IMR-90 (cell line): ENCODE data around the gene PDK3.

Experiments
- CEBPB ChIP-seq: IDR thresholded peaks from 2 replicates; pipeline ENCODE4 v1.6.1; 2012; ENCODE audit warnings: low read depth, low read length, improper control_type of control experiment
- CTCF ChIP-seq: conservative IDR thresholded peaks from 2 replicates; pipeline ENCODE4 v1.5.1; 2012; ENCODE audit warnings: mild to moderate bottlenecking, low read depth, low read length, improper control_type of control experiment
- ELK1 ChIP-seq: fragments of 150-350 bp; IDR thresholded peaks from 2 replicates; pipeline ENCODE4 v1.6.1; 2016; ENCODE audit warnings: low read depth, mild to moderate bottlenecking, low read length, moderate library complexity, borderline replicate concordance
- FOS ChIP-seq: fragments of 150-350 bp; IDR thresholded peaks from 2 replicates; pipeline ENCODE4 v1.6.1; 2016; ENCODE audit warnings: low read depth, low read length
- RCOR1 ChIP-seq: IDR thresholded peaks from 2 replicates; pipeline ENCODE4 v1.6.1; 2012; ENCODE audit warnings: mild to moderate bottlenecking, low read length, improper control_type of control experiment; ENCODE audit not compliant: insufficient replicate concordance

GRCh38 chrX:24444645-24445044 is 20.4 kb upstream of the PDK3 start:
- TF ChIP-seq CTCF (no peak), RCOR1 (no peak), FOS (no peak), ELK1 (no peak), CEBPB (no peak)
